SK-N-SH (cell line): Measurements from ENCODE around the gene BIRC7. TPM values are rescaled to one million over a fixed set of nuclear protein-coding genes. Genes with fewer than 3 reads are reported as not detected.

Source experiments
- CTCF ChIA-PET: fragments of 300-600, 350-600 bp; formaldehyde crosslinking; extraction: SDS; loops from one replicate; lab custom pipeline; 2021; lab: Yijun Ruan, JAX
- POLR2A ChIA-PET: fragments of 350-600 bp; sonication (Branson Sonifier 250); formaldehyde crosslinking; extraction: SDS; loops from one replicate; lab custom pipeline; 2020; ENCODE audit warnings: antibody characterized with exemption, inconsistent platforms; lab: Yijun Ruan, JAX
- DNase-seq: peaks from one replicate; pipeline ENCODE4 v3.0.0; 2012
- H2AFZ ChIP-seq: fragments of 200-600 bp; sonication (generic); 2 replicates; pipeline ENCODE4 v1.8.1; 2016; ENCODE audit warnings: antibody characterized with exemption, mild to moderate bottlenecking, low read depth
- H3F3A ChIP-seq: fragments of 200-600 bp; sonication (generic); replicated peaks from 2 replicates; pipeline ENCODE3; 2016; ENCODE audit warnings: antibody characterized with exemption, mild to moderate bottlenecking; ENCODE audit not compliant: insufficient read depth
- H3K27ac ChIP-seq, 2 experiments: fragments of 200-500 bp in 1 of 2; fragments of 200-600 bp in 1 of 2; sonication (Bioruptor generic) in 1 of 2; sonication (generic), shearing (Covaris generic) in 1 of 2; 2 replicates each; pipeline versions ENCODE4 v1.5.1 to v1.6.1; 2014 to 2016; ENCODE audit warnings: low read depth in 2 of 2, inconsistent platforms in 1 of 2, low read length in 1 of 2, mild to moderate bottlenecking in 1 of 2, mixed read lengths in 1 of 2
- H3K27me3 ChIP-seq: fragments of 200-600 bp; sonication (generic), shearing (Covaris generic); 2 replicates; pipeline ENCODE4 v1.6.1; 2016; ENCODE audit warnings: mixed run types; ENCODE audit not compliant: insufficient read depth
- H3K36me3 ChIP-seq, 2 experiments: fragments of 200-500 bp in 1 of 2; fragments of 200-600 bp in 1 of 2; sonication (Bioruptor generic) in 1 of 2; sonication (generic) in 1 of 2; replicated peaks in 1 of 2; 2 replicates each; pipeline versions ENCODE3 to v1.5.1; 2014 to 2016; ENCODE audit warnings: low read length in 1 of 2, mild to moderate bottlenecking in 1 of 2; ENCODE audit not compliant: insufficient read depth in 2 of 2, control insufficient read depth in 1 of 2
- H3K4me1 ChIP-seq, 2 experiments: fragments of 200-500 bp in 1 of 2; fragments of 200-600 bp in 1 of 2; sonication (Bioruptor generic) in 1 of 2; sonication (generic), shearing (Covaris generic) in 1 of 2; 2 replicates each; pipeline versions ENCODE4 v1.5.1 to v1.6.1; 2014 to 2016; ENCODE audit warnings: low read depth in 1 of 2, low read length in 1 of 2, mixed run types in 1 of 2; ENCODE audit not compliant: insufficient read depth in 2 of 2, control insufficient read depth in 1 of 2
- H3K4me2 ChIP-seq: fragments of 200-600 bp; sonication (generic), shearing (Covaris generic); 2 replicates; pipeline ENCODE4 v1.6.1; 2017; ENCODE audit warnings: mixed run types
- H3K4me3 ChIP-seq, 2 experiments: fragments of 200-500 bp in 1 of 2; fragments of 200-600 bp in 1 of 2; sonication (Bioruptor generic) in 1 of 2; sonication (generic), shearing (Covaris generic) in 1 of 2; 2 replicates each; pipeline versions ENCODE4 v1.5.1 to v1.8.1; 2014 to 2016; ENCODE audit warnings: low read depth in 2 of 2, inconsistent platforms in 1 of 2, low read length in 1 of 2, mild to moderate bottlenecking in 1 of 2, mixed read lengths in 1 of 2, moderate library complexity in 1 of 2
- H3K79me2 ChIP-seq: fragments of 200-600 bp; sonication (generic); 2 replicates; pipeline ENCODE4 v1.8.1; 2017; ENCODE audit warnings: mild to moderate bottlenecking; ENCODE audit not compliant: insufficient read depth
- H3K9ac ChIP-seq: fragments of 200-600 bp; sonication (generic); 2 replicates; pipeline ENCODE4 v1.6.1; 2017; ENCODE audit warnings: mixed run types
- H3K9me2 ChIP-seq: fragments of 200-600 bp; sonication (generic); 2 replicates; pipeline ENCODE4 v1.6.1; 2017; ENCODE audit warnings: mixed run types
- H3K9me3 ChIP-seq: fragments of 200-600 bp; sonication (generic); 2 replicates; pipeline ENCODE4 v1.6.1; 2017; ENCODE audit warnings: mixed run types, mild to moderate bottlenecking, moderate library complexity
- H4K20me1 ChIP-seq: fragments of 200-600 bp; sonication (generic); 2 replicates; pipeline ENCODE4 v1.6.1; 2017; ENCODE audit warnings: mild to moderate bottlenecking, mixed run types; ENCODE audit not compliant: insufficient read depth
- CHD2 ChIP-seq: fragments of 150-350 bp; IDR thresholded peaks from 2 replicates; pipeline ENCODE4 v1.6.1; 2018; ENCODE audit warnings: low read length; ENCODE audit not compliant: partially characterized antibody
- FOSL2 ChIP-seq: IDR thresholded peaks from 2 replicates; pipeline ENCODE4 v1.4.0; 2012; ENCODE audit warnings: low read depth, mild to moderate bottlenecking, moderate library complexity, borderline replicate concordance
- FOXM1 ChIP-seq: IDR thresholded peaks from 2 replicates; pipeline ENCODE4 v1.4.0; 2012; ENCODE audit warnings: low read depth, mild to moderate bottlenecking
- GATA2 ChIP-seq: sonication (generic); formaldehyde crosslinking; IDR thresholded peaks from 2 replicates; pipeline ENCODE4 v1.5.0; 2020; ENCODE audit warnings: mild to moderate bottlenecking, missing genetic modification reagents
- JUND ChIP-seq: IDR thresholded peaks from 2 replicates; pipeline ENCODE4 v1.4.0; 2012
- MEF2A ChIP-seq: IDR thresholded peaks from 2 replicates; pipeline ENCODE4 v1.4.0; 2012; ENCODE audit warnings: low read depth, borderline replicate concordance
- NRF1 ChIP-seq: IDR thresholded peaks from 2 replicates; pipeline ENCODE4 v1.6.1; 2012; ENCODE audit warnings: low read depth, mild to moderate bottlenecking, low read length
- RAD21 ChIP-seq: IDR thresholded peaks from 2 replicates; pipeline ENCODE4 v1.6.1; 2012; ENCODE audit warnings: mild to moderate bottlenecking, low read length
- RXRA ChIP-seq: IDR thresholded peaks from 2 replicates; pipeline ENCODE4 v1.4.0; 2012; ENCODE audit warnings: low read depth, mild to moderate bottlenecking, borderline replicate concordance
- SIN3A ChIP-seq: IDR thresholded peaks from 2 replicates; pipeline ENCODE4 v1.6.1; 2012; ENCODE audit warnings: low read depth, mild to moderate bottlenecking, low read length, moderate library complexity, borderline replicate concordance
- TAF1 ChIP-seq: IDR thresholded peaks from 2 replicates; pipeline ENCODE4 v1.6.1; 2012; ENCODE audit warnings: low read depth, mild to moderate bottlenecking, low read length, moderate library complexity, borderline replicate concordance
- TCF12 ChIP-seq: IDR thresholded peaks from 2 replicates; pipeline ENCODE4 v1.4.0; 2012
- TEAD4 ChIP-seq: IDR thresholded peaks from 2 replicates; pipeline ENCODE4 v1.4.0; 2012; ENCODE audit warnings: mild to moderate bottlenecking, borderline replicate concordance; ENCODE audit not compliant: insufficient read depth
- ZBTB33 ChIP-seq: IDR thresholded peaks from 2 replicates; pipeline ENCODE4 v1.4.0; 2012; ENCODE audit warnings: low read depth, borderline replicate concordance
- WGBS: methylation state at CpG from one replicate; pipeline ENCODE4 v1.1.6; 2017; ENCODE audit warnings: low lambda C conversion rate; 5-methylcytosine and 5-hydroxymethylcytosine counted together
- polyA plus RNA-seq, 3 experiments: library from polyadenylated mRNA; depleted of rRNA; stranded (reverse); fragments of >200 nt; gene quantifications; 2 replicates each; pipeline ENCODE4 v1.2.3, GENCODE V29; 2012
- TF ChIP-seq, protein P1 (sequence below): IDR thresholded peaks from 2 replicates; pipeline ENCODE4 v1.6.1; 2012; ENCODE audit warnings: mild to moderate bottlenecking, low read depth, low read length, moderate library complexity
- TF ChIP-seq, protein P2 (sequence below): fragments of 150-350 bp; IDR thresholded peaks from 2 replicates; pipeline ENCODE4 v1.6.1; 2017; ENCODE audit warnings: antibody characterized with exemption, low read length, low read depth, borderline replicate concordance

Gene BIRC7
- polyA plus RNA-seq, 1 of the 3 experiments (the other 2 are of a cell fraction): not detected

GRCh38 chr20:63265891-63266515 is 30.3 kb downstream of the BIRC7 start:
- H3K9me2 ChIP-seq: no peaks in the 10 kb centered on the region
- H3K9ac ChIP-seq: no peak overlapping the region
- H3K9me3 ChIP-seq: no peaks in the 10 kb centered on the region
- POLR2A ChIA-PET: no interaction called here
- H3K27ac ChIP-seq: no peak overlapping the region
- CTCF ChIA-PET: interaction anchor here (0.7 to 1.6 kb wide), 6 partner anchors 10 to 43 kb away, joined by 3 to 5 read pairs (median 3); no protein-coding TSS in a partner anchor
- H4K20me1 ChIP-seq: no peaks in the 10 kb centered on the region
- peaks cover 8% of the 10 kb centered on the region for H3K27me3 ChIP-seq
- WGBS: 53% methylated on average over 10 of the region's 12 CpGs
- no peaks in the 10 kb centered on the region; the same call in 1 of the 2 replicates for H3K79me2 ChIP-seq
- H2AFZ ChIP-seq: no peak overlapping the region
- no peak for TF ChIP-seq GATA2 (CRISPR knock-in tag)
- TF ChIP-seq TAF1: no peak
- no peak for TF ChIP-seq SIN3A
- TF ChIP-seq CHD2: no peak
- TF ChIP-seq, protein P1, sequence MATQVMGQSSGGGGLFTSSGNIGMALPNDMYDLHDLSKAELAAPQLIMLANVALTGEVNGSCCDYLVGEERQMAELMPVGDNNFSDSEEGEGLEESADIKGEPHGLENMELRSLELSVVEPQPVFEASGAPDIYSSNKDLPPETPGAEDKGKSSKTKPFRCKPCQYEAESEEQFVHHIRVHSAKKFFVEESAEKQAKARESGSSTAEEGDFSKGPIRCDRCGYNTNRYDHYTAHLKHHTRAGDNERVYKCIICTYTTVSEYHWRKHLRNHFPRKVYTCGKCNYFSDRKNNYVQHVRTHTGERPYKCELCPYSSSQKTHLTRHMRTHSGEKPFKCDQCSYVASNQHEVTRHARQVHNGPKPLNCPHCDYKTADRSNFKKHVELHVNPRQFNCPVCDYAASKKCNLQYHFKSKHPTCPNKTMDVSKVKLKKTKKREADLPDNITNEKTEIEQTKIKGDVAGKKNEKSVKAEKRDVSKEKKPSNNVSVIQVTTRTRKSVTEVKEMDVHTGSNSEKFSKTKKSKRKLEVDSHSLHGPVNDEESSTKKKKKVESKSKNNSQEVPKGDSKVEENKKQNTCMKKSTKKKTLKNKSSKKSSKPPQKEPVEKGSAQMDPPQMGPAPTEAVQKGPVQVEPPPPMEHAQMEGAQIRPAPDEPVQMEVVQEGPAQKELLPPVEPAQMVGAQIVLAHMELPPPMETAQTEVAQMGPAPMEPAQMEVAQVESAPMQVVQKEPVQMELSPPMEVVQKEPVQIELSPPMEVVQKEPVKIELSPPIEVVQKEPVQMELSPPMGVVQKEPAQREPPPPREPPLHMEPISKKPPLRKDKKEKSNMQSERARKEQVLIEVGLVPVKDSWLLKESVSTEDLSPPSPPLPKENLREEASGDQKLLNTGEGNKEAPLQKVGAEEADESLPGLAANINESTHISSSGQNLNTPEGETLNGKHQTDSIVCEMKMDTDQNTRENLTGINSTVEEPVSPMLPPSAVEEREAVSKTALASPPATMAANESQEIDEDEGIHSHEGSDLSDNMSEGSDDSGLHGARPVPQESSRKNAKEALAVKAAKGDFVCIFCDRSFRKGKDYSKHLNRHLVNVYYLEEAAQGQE: no peak
- TF ChIP-seq RAD21: no peak
- no peak for TF ChIP-seq NRF1
- no peak for TF ChIP-seq JUND
- TF ChIP-seq MEF2A: no peak
- TF ChIP-seq ZBTB33: no peak
- TF ChIP-seq TEAD4: no peak
- TF ChIP-seq FOSL2: no peak
- TF ChIP-seq, protein P2, sequence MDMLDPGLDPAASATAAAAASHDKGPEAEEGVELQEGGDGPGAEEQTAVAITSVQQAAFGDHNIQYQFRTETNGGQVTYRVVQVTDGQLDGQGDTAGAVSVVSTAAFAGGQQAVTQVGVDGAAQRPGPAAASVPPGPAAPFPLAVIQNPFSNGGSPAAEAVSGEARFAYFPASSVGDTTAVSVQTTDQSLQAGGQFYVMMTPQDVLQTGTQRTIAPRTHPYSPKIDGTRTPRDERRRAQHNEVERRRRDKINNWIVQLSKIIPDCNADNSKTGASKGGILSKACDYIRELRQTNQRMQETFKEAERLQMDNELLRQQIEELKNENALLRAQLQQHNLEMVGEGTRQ: no peak
- TF ChIP-seq FOXM1: no peak
- TF ChIP-seq TCF12: no peak
- no peak for TF ChIP-seq RXRA
- no peaks in the 10 kb centered on the region for H3F3A ChIP-seq
- H3K4me3 ChIP-seq: no peak overlapping the region
- no peaks in the 10 kb centered on the region for H3K36me3 ChIP-seq
- H3K4me2 ChIP-seq: no peak overlapping the region
- H3K4me1 ChIP-seq: no peaks in the 10 kb centered on the region
- no peak for DNase-seq
